Measurements from ENCODE around the gene LUC7L3. TPM values are rescaled to one million over a fixed set of nuclear protein-coding genes. Genes with fewer than 3 reads are reported as not detected.

LUC7L3 gene
- total RNA-seq, 1 experiment from 2014 or later, result 154 TPM

GRCh38 chr17:50767030-50767429, 47.6 kb downstream of the LUC7L3 start:
- H2BK20ac ChIP-seq (ENCODE audit: low read depth, low read length, poor library complexity, severe bottlenecking), result no peak overlapping the region
- H2BK120ac ChIP-seq (ENCODE audit: low read depth, low read length, poor library complexity, severe bottlenecking), result no peak overlapping the region
- peaks cover 4% of the 10 kb centered on the region; the same call in 1 of the 2 replicates for H3K4me1 ChIP-seq (ENCODE audit: insufficient read depth, low read length)
- TF ChIP-seq, protein P1, sequence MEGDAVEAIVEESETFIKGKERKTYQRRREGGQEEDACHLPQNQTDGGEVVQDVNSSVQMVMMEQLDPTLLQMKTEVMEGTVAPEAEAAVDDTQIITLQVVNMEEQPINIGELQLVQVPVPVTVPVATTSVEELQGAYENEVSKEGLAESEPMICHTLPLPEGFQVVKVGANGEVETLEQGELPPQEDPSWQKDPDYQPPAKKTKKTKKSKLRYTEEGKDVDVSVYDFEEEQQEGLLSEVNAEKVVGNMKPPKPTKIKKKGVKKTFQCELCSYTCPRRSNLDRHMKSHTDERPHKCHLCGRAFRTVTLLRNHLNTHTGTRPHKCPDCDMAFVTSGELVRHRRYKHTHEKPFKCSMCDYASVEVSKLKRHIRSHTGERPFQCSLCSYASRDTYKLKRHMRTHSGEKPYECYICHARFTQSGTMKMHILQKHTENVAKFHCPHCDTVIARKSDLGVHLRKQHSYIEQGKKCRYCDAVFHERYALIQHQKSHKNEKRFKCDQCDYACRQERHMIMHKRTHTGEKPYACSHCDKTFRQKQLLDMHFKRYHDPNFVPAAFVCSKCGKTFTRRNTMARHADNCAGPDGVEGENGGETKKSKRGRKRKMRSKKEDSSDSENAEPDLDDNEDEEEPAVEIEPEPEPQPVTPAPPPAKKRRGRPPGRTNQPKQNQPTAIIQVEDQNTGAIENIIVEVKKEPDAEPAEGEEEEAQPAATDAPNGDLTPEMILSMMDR (conservative IDR thresholded peaks at IDR 0.05), result no peak
- H3K27me3 ChIP-seq (ENCODE audit: insufficient read depth, low read length), result no peaks in the 10 kb centered on the region
- 0 out of 7 replicates have a peak overlapping the region, but pooled peaks of 1 of the 3 experiments have one; percentile 2 for H3K27ac Mint-ChIP-seq
- H3K4ac ChIP-seq (ENCODE audit: low read depth, low read length), result no peak overlapping the region
- no peak overlapping the region for H2AK5ac ChIP-seq (ENCODE audit: insufficient read length, low read length)
- no peak overlapping the region for H3K18ac ChIP-seq (ENCODE audit: insufficient read length, low read depth, low read length)
- H3K27ac ChIP-seq (ENCODE audit: insufficient read length, low read depth, low read length), result no peak overlapping the region
- H3K9ac ChIP-seq (ENCODE audit: extremely low read depth, insufficient read length, low read length), result no peak overlapping the region
- H3K9me3 ChIP-seq (ENCODE audit: control insufficient read depth, low read depth, low read length), result no peaks in the 10 kb centered on the region
- H3T11ph ChIP-seq (ENCODE audit: low read length), result no peak overlapping the region
- H4K8ac ChIP-seq (replicated peaks; ENCODE audit: insufficient read length, low read depth, low read length), result no peak overlapping the region
- H3K9me3 Mint-ChIP-seq, result no peaks in the 10 kb centered on the region
- H3K56ac ChIP-seq (ENCODE audit: insufficient read length, low read depth, low read length), result no peak overlapping the region
- peaks cover 13 to 24% of the 10 kb centered on the region in 2 experiments for H3K4me1 Mint-ChIP-seq
- no peak overlapping the region for H4K91ac ChIP-seq (ENCODE audit: insufficient read length, low read depth, low read length)
- no peaks in the 10 kb centered on the region for H4K20me1 ChIP-seq (ENCODE audit: control insufficient read depth, insufficient read depth, insufficient read length)
- H3K4me3 Mint-ChIP-seq, result no peak overlapping the region
- no peak overlapping the region for H4K5ac ChIP-seq (ENCODE audit: insufficient read length, low read depth, low read length)
- H2BK5ac ChIP-seq (ENCODE audit: insufficient read length, low read length), result no peak overlapping the region
- H3K4me2 ChIP-seq (ENCODE audit: insufficient read depth, insufficient read length, low read length), result no peak overlapping the region
- no peaks in the 10 kb centered on the region for H3K23me2 ChIP-seq (ENCODE audit: insufficient read length, low read depth, low read length, poor library complexity, severe bottlenecking)
- no peak for DNase-seq
- H2BK15ac ChIP-seq (ENCODE audit: low read depth, low read length), result no peak overlapping the region
- no CpG with 5 or more reads among the region's 7 CpGs for WGBS (ENCODE audit: extremely low coverage, insufficient read length, low lambda C conversion rate)
- no peak overlapping the region for H2BK12ac ChIP-seq (ENCODE audit: insufficient read length, low read depth, low read length)
- no peaks in the 10 kb centered on the region for H3K36me3 Mint-ChIP-seq (ENCODE audit: insufficient read depth in 1 of 3, low read depth in 3 of 3)
- H3K79me2 ChIP-seq (ENCODE audit: insufficient read depth, low read length), result no peaks in the 10 kb centered on the region
- H3K14ac ChIP-seq (ENCODE audit: insufficient read depth, low read length), result no peak overlapping the region
- no peaks in the 10 kb centered on the region for H3K27me3 Mint-ChIP-seq (ENCODE audit: low read depth)
- H3K23ac ChIP-seq (ENCODE audit: insufficient read length, low read depth, low read length), result no peak overlapping the region
- no peak overlapping the region for H2AFZ ChIP-seq (ENCODE audit: low read length)
- no peaks in the 10 kb centered on the region for H3K79me1 ChIP-seq (ENCODE audit: insufficient read depth, low read depth, low read length, poor library complexity, severe bottlenecking)
